Measurements from ENCODE around the gene MED22. TPM values are rescaled to one million over a fixed set of nuclear protein-coding genes. Genes with fewer than 3 reads are reported as not detected.

MED22 gene
- total and polyA plus RNA-seq, 2 of the 8 experiments (the other 6 are each of a cell fraction or from before 2014, with no cell fraction given): 56.4 to 68.4 TPM

DNA sequence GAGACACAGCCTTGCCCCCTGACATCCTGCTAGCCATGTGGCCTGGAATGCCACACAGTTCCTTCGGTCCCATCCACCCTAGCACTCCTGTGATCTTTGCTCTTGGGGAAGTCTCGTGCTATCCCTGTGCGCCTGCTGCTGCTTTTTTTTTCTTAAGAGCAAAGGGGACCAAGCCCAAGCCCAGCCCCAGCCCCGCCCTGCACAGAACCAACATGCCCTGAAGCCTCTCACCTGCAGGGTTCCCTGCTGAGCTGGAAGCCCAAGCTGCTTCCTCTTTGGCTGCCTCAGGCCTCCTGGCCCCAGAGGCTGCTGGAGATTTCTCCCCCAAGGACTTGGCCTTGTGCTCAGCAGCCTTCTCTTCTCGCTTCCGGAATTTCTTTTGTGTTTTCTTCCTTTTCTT, 13.8 kb downstream of the MED22 start (continued):
- TF ChIP-seq RXRA (IDR thresholded peaks at IDR 0.05; ENCODE audit: insufficient read depth, low read depth, low read length) (no peak), RNF2 (IDR thresholded peaks at IDR 0.05; ENCODE audit: borderline replicate concordance, low read depth, low read length, missing control alignments, poor library complexity, severe bottlenecking) (no peak)

Measured in H1 (cell line).